SK-N-SH (cell line): ENCODE measurements around the gene SH3RF2.

ENCODE experiments used
- POLR2AphosphoS5 ChIP-seq: IDR thresholded peaks from 2 replicates; pipeline ENCODE4 v1.6.1; 2012; ENCODE audit warnings: low read depth, low read length
- TF ChIP-seq, protein P1 (sequence below): IDR thresholded peaks from 2 replicates; pipeline ENCODE4 v1.4.0; 2012; ENCODE audit warnings: low read depth, borderline replicate concordance

DNA sequence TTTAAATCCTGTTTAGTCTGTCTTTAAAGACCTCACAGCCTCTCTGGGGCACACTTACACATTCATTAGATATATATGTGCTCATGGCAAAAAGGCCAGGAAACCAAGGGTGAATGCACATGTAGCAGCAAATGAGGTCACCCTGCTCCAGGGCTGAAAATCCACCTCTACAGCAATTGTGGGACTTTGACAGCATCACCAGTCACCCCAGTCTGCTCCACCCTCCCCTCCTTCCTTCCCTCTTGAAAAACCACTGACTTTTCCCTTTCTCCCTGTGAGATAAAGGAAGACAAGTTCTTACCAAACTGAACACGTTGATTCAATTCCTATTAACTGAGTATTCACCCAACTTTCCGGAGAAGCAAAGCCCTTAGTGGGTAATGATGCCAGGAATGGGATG, 15.2 kb upstream of the SH3RF2 start:
- TF ChIP-seq POLR2AphosphoS5, result no peak
- TF ChIP-seq, protein P1, sequence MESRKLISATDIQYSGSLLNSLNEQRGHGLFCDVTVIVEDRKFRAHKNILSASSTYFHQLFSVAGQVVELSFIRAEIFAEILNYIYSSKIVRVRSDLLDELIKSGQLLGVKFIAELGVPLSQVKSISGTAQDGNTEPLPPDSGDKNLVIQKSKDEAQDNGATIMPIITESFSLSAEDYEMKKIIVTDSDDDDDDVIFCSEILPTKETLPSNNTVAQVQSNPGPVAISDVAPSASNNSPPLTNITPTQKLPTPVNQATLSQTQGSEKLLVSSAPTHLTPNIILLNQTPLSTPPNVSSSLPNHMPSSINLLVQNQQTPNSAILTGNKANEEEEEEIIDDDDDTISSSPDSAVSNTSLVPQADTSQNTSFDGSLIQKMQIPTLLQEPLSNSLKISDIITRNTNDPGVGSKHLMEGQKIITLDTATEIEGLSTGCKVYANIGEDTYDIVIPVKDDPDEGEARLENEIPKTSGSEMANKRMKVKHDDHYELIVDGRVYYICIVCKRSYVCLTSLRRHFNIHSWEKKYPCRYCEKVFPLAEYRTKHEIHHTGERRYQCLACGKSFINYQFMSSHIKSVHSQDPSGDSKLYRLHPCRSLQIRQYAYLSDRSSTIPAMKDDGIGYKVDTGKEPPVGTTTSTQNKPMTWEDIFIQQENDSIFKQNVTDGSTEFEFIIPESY, result no peak
